GM21619 (cell line): ENCODE results near the gene PCDHA11.
"Not testable (repeated sequence)": the region's sequence is repeated elsewhere in the genome, so short reads cannot be mapped to it uniquely, and the experiment has no call there.

ENCODE experiments used
- ATAC-seq: cut with Tn5 transposase; IDR thresholded peaks from one replicate; pipeline ENCODE4 v1.9.1; 2021; ENCODE audit not compliant: unreplicated experiment

The PCDHA11 gene

DNA sequence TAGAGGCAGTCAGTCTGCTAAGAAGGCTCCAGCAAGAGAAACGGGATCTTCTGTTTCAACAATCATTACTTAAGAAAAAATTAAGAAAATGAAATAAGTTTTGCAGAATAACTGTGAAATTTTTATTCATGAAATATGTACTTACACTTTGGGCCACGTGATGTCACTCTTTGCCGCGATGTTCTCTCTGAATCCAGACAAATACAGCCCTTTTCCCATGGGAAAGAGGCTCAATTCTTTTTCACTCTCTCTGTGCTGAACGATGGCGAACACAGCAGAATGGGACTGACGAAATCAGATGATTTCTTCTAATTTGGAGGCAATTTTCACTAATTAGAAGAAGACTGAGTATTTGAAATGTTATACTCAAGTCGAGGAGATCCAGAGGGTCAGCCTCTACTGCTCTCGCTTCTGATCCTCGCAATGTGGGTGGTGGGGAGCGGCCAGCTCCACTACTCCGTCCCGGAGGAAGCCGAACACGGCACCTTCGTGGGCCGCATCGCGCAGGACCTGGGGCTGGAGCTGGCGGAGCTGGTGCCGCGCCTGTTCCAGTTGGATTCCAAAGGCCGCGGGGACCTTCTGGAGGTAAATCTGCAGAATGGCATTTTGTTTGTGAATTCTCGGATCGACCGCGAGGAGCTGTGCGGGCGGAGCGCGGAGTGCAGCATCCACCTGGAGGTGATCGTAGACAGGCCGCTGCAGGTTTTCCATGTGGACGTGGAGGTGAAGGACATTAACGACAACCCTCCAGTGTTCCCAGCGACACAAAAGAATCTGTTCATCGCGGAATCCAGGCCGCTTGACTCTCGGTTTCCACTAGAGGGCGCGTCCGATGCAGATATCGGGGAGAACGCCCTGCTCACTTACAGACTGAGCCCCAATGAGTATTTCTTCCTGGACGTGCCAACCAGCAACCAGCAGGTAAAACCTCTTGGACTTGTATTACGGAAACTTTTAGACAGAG is 20.3 kb upstream of the PCDHA11 start, which contains the start of gene PCDHA9:
TSS of gene PCDHA9 (plus strand) at position 244 of the 964 bp plus-strand sequence. CDS start at position 358, 114 bp downstream.
- ATAC-seq, result not testable (repeated sequence)

DNA sequence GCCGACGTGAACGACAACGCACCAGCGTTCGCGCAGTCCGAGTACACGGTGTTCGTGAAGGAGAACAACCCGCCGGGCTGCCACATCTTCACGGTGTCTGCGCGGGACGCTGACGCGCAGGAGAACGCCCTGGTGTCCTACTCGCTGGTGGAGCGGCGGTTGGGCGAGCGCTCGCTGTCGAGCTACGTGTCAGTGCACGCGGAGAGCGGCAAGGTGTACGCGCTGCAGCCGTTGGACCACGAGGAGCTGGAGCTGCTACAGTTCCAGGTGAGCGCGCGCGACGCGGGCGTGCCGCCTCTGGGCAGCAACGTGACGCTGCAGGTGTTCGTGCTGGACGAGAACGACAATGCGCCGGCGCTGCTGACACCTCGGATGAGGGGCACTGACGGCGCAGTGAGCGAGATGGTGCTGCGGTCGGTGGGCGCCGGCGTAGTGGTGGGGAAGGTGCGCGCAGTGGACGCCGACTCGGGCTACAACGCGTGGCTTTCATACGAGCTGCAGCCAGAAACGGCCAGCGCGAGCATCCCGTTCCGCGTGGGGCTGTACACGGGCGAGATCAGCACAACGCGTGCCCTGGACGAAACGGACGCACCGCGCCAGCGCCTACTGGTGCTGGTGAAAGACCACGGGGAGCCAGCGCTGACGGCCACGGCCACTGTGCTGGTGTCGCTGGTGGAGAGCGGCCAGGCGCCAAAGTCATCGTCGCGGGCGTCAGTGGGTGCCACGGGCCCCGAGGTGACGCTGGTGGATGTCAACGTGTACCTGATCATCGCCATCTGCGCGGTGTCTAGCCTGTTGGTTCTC is 18.7 kb upstream of the PCDHA11 start:
- ATAC-seq, result not testable (repeated sequence)

DNA sequence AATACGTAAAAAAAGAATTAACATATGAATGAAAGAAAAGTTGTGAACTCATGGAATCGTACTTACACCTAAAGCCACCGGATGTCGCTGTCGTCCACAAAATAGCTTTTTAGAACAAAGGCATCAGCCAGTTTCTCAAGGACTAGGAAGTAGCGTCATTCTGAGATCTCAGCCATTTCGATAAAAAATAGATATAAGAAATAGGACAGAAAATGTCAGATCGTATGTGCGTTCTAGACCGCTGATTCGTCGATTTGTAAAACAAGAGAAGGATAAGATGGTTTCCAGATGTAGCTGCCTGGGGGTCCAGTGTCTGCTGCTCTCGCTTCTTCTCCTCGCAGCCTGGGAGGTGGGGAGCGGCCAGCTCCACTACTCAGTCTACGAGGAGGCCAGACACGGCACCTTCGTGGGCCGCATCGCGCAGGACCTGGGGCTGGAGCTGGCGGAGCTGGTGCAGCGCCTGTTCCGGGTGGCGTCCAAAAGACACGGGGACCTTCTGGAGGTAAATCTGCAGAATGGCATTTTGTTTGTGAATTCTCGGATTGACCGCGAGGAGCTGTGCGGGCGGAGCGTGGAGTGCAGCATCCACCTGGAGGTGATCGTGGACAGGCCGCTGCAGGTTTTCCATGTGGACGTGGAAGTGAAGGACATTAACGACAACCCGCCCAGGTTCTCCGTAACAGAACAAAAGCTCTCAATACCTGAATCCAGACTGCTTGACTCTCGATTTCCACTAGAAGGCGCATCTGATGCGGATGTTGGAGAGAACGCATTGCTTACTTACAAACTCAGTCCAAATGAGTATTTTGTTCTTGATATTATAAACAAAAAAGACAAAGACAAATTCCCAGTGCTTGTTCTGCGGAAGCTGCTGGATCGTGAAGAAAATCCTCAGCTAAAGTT is 12.7 kb upstream of the PCDHA11 start, which contains the start of gene PCDHA10:
TSS of gene PCDHA10 (plus strand) at position 126 of the 903 bp plus-strand sequence. CDS start at position 278, 152 bp downstream.
- no peak for ATAC-seq

DNA sequence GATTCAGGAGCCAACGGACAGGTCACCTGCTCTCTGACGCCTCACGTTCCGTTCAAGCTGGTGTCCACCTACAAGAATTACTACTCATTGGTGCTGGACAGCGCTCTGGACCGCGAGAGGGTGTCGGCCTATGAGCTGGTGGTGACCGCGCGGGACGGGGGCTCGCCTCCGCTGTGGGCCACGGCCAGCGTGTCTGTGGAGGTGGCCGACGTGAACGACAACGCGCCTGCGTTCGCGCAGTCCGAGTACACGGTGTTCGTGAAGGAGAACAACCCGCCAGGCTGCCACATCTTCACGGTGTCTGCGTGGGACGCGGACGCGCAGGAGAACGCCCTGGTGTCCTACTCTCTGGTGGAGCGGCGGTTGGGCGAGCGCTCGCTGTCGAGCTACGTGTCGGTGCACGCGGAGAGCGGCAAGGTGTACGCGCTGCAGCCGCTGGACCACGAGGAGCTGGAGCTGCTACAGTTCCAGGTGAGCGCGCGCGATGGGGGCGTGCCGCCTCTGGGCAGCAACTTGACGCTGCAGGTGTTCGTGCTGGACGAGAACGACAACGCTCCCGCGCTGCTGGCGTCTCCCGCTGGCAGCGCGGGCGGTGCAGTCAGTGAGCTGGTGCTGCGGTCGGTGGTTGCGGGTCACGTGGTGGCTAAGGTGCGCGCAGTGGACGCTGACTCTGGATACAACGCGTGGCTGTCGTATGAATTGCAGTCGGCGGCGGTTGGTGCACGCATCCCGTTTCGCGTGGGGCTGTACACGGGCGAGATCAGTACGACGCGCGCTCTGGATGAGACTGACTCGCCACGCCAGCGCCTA is 11.4 kb upstream of the PCDHA11 start:
- no peak for ATAC-seq

DNA sequence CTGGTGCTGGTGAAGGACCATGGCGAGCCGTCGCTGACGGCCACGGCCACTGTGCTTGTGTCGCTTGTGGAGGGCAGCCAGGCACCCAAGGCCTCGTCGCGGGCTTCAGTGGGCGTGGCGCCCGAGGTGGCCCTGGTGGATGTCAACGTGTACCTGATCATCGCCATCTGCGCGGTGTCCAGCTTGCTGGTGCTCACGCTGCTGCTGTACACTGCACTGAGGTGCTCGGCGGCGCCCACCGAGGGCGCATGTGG is 10.8 kb upstream of the PCDHA11 start:
- no peak for ATAC-seq

DNA sequence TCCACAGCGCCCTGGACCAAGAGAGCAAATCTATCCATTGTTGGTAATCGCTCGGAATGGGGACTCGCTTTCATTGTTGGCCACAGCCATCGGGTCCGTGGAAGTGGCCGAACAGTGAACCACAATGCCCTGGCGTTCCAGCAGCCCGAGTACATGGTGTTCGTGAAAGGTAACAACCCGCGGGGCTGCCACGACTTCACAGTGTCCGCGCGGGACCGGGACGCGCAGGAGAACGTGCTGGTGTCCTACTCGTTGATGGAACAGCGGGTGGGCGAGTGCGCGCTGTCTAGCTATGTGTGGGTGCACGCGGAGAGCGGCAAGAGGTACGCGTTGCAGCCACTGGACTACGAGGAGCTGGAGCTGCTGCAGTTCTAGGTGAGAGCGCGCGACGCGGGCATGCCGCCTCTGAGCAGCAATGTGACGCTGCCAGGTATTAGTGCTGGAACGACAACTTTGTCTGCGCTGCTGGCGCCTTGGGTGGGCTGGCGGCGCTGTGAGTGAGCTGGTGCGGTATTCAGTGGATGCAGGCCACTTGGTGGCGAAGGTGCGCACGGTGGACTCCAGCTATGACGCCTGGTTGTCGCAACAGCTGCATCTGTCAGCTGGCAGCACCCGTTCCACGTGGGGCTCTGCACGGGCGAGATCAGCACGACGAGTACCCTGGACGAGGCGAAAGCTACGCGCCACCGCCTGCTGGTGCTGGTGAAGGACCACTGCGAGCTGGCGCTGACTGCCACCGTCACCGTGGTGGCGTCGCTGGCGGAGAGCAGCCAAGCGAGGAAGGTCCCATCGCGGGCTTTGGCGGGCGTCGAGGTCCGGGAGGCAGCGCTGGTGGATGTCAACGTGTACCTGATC is 6.1 kb upstream of the PCDHA11 start:
- ATAC-seq, result no peak

DNA sequence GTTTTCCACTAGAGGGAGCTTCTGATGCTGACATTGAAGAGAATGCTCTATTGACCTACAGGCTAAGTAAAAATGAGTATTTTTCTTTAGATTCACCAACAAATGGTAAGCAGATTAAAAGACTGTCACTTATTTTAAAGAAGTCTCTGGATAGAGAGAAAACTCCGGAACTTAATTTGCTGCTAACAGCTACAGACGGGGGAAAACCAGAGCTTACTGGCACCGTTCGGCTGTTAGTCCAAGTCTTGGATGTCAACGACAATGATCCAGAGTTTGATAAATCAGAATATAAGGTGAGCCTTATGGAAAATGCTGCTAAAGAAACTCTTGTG is 764 bp downstream of the PCDHA11 start:
- no peak for ATAC-seq

DNA sequence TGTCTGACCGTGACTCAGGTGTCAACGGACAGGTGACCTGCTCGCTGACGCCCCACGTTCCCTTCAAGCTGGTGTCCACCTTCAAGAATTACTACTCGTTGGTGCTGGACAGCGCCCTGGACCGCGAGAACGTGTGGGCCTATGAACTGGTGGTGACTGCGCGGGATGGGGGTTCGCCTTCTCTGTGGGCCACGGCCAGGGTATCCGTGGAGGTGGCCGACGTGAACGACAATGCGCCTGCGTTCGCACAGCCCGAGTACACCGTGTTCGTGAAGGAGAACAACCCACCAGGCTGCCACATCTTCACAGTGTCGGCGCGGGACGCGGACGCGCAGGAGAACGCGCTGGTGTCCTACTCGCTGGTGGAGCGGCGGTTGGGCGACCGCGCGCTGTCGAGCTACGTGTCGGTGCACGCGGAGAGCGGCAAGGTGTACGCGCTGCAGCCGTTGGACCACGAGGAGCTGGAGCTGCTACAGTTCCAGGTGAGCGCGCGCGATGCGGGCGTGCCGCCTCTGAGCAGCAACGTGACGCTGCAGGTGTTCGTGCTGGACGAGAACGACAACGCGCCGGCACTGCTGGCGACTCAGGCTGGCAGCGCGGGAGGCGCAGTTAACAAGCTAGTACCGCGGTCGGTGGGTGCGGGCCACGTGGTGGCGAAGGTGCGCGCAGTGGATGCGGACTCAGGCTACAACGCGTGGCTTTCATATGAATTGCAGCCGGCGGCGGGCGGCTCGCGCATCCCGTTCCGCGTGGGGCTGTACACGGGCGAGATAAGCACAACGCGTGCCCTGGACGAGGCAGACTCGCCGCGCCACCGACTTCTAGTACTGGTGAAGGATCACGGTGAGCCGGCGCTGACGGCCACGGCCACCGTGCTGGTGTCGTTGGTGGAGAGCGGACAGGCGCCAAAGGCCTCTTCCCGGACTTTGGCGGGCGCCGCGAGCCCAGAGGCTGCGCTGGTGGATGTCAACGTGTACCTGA is 1.8 kb downstream of the PCDHA11 start:
- no peak for ATAC-seq

DNA sequence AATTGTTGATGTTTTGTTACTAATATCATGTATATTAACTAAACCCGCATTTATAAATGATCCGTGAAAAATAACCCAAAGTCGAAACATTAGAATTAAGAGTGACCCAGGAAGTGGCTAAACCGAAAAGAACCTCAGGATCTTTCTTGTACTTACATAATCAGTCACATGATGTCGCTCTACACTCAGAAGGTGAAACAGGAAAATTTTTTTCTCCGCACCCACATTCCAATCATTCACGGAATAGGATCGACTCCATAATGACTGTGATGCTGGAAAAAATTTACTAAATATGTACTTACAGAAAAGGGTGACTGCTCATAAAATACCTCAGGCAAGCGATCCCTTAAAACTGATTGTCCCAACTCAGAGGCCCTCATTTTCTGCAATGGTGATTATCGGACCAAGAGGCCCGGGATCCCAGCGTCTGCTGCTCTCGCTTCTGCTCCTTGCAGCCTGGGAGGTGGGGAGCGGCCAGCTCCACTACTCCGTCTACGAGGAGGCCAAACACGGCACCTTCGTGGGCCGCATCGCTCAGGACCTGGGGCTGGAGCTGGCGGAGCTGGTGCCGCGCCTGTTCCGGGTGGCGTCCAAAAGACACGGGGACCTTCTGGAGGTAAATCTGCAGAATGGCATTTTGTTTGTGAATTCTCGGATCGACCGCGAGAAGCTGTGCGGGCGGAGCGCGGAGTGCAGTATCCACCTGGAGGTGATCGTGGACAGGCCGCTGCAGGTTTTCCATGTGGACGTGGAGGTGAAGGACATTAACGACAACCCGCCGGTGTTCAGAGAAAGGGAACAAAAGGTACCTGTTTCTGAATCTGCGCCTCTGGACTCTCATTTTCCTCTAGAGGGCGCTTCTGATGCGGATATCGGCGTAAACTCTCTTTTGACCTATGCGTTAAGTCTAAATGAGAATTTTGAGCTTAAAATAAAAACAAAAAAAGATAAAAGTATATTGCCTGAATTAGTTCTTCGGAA is 6.6 kb downstream of the PCDHA11 start, which contains the start of gene PCDHA12:
TSS of gene PCDHA12 (plus strand) at position 224 of the 981 bp plus-strand sequence. CDS start at position 389, 165 bp downstream.
- ATAC-seq, result no peak

DNA sequence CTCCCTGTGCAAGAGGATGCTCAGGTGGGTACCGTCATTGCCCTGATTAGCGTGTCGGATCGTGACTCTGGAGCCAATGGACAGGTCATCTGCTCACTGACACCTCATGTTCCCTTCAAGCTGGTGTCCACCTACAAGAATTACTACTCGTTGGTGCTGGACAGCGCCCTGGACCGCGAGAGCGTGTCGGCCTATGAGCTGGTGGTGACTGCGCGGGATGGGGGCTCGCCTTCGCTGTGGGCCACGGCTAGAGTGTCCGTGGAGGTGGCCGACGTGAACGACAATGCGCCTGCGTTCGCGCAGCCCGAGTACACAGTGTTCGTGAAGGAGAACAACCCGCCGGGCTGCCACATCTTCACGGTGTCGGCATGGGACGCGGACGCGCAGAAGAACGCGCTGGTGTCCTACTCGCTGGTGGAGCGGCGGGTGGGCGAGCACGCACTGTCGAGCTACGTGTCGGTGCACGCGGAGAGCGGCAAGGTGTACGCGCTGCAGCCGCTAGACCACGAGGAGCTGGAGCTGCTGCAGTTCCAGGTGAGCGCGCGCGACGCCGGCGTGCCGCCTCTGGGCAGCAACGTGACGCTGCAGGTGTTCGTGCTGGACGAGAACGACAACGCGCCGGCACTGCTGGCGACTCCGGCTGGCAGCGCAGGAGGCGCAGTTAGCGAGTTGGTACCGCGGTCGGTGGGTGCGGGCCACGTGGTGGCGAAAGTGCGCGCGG is 7.9 kb downstream of the PCDHA11 start:
- ATAC-seq, result not testable (repeated sequence)

DNA sequence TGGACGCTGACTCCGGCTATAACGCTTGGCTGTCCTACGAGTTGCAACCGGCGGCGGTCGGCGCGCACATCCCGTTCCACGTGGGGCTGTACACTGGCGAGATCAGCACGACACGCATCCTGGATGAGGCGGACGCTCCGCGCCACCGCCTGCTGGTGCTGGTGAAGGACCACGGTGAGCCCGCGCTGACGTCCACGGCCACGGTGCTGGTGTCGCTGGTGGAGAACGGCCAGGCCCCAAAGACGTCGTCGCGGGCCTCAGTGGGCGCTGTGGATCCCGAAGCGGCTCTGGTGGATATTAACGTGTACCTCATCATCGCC is 8.5 kb downstream of the PCDHA11 start:
- ATAC-seq, result no peak

DNA sequence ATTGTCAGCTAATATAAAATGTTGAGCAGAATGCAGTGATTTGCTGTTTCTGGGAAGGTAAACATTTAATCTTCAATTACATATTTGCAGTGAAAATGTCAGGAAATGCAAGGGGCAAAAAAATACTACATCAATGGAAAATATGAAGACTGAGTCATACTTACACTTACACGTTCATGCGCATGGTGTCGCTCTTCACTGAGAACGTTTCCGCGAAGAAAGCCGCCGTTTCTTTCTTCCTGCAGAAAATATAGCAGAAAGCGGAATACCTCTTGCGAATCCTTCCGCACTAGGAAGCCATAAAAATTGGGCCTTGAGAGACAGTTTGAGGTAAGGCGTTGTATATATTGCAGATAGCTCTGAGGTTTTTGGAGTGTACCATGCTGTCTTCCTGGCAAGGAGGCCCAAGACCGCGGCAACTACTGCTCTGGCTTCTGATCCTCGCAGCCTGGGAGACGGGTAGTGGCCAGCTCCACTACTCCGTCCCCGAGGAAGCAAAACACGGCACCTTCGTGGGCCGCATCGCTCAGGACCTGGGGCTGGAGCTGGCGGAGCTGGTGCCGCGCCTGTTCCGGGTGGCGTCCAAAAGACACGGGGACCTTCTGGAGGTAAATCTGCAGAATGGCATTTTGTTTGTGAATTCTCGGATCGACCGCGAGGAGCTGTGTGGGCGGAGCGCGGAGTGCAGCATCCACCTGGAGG is 13.3 kb downstream of the PCDHA11 start, which contains the start of gene PCDHA13:
TSS of gene PCDHA13 (plus strand) at position 236 of the 702 bp plus-strand sequence. CDS start at position 381, 145 bp downstream.
- no peak for ATAC-seq

DNA sequence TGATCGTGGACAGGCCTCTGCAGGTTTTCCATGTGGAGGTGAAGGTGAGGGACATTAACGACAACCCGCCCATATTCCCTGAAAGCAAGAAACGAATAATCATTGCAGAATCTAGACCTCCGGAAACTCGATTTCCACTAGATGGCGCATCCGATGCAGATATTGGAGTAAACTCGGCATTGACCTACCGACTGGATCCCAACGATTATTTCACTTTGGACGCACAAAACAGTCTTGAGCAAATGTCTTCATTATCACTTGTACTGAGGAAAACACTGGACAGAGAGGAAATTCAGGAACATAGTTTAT is 13.8 kb downstream of the PCDHA11 start:
- ATAC-seq, result no peak

DNA sequence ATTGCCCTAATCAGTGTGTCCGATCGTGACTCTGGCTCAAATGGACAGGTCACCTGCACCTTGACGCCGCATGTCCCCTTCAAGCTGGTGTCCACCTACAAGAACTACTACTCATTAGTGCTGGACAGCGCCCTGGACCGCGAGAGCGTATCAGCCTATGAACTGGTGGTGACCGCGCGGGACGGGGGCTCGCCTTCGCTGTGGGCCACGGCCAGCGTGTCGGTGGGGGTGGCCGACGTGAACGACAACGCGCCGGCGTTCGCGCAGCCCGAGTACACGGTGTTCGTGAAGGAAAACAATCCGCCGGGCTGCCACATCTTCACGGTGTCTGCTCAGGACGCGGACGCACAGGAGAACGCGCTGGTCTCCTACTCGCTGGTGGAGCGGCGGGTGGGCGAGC is 14.6 kb downstream of the PCDHA11 start:
- no peak for ATAC-seq

DNA sequence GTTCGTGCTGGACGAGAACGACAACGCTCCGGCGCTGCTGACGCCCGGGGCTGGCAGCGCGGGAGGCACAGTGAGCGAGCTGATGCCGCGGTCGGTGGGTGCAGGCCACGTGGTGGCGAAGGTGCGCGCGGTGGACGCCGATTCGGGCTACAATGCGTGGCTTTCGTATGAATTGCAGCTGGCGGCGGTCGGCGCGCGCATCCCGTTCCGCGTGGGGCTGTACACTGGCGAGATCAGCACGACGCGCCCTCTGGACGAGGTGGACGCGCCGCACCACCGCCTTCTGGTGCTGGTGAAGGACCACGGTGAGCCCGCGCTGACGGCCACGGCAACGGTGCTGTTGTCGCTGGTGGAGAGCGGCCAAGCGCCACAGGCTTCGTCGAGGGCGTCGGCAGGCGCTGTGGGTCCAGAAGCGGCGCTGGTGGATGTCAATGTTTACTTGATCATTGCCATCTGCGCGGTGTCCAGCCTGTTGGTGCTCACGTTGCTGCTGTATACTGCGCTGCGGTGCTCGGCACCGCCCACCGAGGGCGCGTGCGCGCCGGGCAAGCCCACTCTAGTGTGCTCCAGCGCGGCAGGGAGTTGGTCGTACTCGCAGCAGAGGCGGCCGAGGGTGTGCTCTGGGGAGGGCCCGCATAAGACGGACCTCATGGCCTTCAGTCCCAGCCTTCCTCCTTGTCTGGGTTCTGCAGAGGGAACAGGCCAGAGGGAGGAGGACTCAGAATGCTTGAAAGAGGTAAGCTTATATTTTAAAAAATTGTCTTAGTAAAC is 15.4 kb downstream of the PCDHA11 start:
- ATAC-seq, result no peak
